Hypothalamus (tissue), 51 donors: ENCODE data around the gene GGTA1.

ENCODE experiments used
- DNase-seq, 51 donors: peaks; one replicate each; lab custom pipeline; 2025; lab: John Stamatoyannopoulos, UW

The GGTA1 gene

DNA sequence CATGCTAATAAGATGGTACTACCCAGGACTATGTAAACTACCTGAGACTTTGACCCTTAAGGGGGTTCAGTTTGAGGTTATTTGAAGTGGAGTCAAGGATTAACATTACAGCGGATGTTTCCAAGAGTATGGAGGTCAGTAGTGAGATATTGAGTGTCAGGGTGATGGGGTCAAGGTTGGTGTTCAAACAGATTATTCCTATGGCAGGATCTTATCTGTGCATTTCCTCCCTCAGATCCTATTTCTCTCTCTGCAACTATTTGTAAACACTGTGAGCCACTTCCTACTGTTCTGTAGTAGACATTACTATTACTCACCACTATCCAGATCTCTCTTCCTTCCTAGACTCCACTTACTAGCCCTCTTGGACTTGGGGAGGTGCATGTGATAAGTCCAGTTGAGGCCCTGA lies 75.6 kb downstream of the GGTA1 start:
- DNase-seq = no peak

DNA sequence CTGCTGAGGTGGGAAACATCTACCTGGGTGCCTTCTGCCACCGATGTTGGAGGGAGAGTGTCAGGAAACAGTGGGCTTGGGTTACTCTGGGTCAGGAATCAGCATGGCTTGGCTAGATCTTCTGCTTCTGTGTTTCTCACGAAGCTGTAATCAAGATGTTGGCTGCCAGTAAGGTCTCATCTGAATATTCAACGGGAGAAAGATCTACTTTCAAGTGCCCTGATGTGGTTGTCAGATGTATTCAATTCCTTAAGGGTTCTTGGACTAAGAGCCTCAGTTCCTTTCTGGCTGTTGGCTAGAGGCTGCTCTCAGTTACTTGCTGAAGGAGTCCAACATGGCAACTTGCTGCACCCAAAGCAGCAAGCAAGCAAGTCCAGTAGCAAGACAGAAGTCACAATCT lies 87.7 kb downstream of the GGTA1 start:
- DNase-seq = no peak

DNA sequence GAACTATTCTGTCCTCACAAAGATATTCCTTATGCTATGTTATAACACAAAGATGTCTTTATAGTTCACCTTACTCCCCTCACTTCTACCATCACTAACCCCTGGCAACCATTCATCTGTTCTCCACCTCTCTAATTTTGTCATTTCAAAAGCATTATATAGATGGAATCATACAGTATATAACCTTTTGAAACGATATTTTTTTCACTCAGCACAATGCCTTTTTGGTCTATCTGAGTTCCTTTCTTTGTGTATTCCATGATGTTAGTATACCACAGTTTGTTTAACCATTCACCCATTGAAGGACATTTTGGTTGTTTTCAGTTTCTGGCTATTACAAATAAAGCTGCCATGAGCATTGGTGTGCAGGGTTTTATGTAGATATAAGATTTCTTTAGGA lies 93.7 kb downstream of the GGTA1 start:
- DNase-seq = no peak
